ENCODE data around the gene ASCL3.

DNA sequence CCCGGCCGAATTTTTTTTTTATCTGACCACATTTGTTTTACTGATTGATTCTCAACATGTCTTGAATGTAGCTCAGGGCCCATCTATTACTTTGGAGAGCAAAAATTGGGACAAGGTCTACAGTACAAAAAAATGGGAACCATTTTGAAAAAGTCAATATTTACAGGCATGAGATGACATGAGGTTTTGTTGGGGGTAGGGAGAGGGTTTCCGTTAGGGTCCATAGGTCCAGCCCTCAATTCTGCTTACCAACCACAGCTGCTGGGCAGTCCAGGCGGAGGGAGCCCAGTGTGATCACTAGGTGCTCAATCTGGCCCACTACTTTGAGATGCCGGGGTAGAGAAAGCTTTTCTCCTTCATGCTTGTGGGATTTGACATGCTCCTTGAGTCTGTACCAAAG lies 42.6 kb upstream of the ASCL3 start:
- TF ChIP-seq, protein P1, sequence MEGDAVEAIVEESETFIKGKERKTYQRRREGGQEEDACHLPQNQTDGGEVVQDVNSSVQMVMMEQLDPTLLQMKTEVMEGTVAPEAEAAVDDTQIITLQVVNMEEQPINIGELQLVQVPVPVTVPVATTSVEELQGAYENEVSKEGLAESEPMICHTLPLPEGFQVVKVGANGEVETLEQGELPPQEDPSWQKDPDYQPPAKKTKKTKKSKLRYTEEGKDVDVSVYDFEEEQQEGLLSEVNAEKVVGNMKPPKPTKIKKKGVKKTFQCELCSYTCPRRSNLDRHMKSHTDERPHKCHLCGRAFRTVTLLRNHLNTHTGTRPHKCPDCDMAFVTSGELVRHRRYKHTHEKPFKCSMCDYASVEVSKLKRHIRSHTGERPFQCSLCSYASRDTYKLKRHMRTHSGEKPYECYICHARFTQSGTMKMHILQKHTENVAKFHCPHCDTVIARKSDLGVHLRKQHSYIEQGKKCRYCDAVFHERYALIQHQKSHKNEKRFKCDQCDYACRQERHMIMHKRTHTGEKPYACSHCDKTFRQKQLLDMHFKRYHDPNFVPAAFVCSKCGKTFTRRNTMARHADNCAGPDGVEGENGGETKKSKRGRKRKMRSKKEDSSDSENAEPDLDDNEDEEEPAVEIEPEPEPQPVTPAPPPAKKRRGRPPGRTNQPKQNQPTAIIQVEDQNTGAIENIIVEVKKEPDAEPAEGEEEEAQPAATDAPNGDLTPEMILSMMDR (IDR thresholded peaks at IDR 0.05): no peak
- no peak for TF ChIP-seq EZH2 (IDR thresholded peaks at IDR 0.05; ENCODE audit: borderline replicate concordance, insufficient read depth, low read depth, low read length, poor library complexity, severe bottlenecking)
